ENCODE data around the gene SLC25A28.

Gene SLC25A28

DNA sequence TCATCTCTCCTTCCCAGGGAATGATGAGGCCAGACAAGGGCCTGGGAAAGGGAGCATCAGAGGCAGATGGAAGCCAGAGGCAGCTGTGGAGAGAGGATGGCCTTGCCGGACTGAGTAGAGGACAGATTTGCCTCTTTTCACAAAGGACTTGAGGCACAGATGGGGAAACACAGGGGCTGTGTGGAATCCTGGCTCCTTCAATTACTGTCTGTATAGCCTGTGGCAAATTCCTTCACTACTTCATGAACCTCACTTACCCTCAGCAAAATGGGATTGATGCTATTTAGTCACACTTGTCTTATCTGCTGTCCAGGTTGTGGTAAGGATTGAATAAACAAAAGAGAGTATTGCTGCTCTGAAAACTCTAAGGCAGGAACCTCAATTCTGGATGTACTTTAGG lies 40.3 kb downstream of the SLC25A28 start:
- no peak for DNase-seq

DNA sequence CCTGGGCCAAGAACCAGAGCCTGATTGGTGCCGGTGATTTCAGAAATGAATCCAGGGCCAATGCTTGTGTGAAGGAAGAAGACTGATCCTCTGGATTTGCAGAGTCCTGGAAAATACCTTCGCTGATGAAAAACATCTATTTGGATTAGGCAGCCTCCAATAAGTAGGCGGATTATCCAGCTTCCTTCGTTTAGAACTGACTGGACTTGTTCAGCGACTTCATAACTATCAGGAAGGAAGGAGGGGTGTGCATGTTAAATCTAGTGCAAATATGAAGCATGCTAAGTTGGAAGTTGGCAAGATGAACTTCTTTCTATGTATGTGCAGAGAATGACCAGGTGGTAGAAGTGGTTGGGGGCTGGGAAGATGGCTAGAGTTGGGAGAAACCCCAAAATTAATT lies 46.4 kb downstream of the SLC25A28 start:
- no peak for DNase-seq

DNA sequence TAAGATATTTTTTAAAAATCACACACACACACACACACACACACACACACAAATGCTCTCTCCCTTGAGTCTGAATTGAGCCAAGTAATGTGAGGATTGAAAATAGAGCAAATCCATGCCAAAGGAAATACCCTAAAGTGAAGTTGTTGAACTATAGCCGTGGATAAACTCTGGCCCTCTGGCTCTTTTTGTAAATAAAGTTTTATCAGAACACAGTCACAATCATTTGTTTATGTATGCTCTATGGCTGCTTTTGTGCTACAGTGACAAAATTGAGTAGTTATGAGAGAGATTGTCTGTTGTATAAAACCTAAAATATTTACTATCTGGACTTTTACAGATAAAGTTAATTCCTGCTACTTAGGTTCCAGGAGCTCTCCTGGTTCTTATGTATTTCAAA lies 48.4 kb downstream of the SLC25A28 start:
- DNase-seq = no peak

DNA sequence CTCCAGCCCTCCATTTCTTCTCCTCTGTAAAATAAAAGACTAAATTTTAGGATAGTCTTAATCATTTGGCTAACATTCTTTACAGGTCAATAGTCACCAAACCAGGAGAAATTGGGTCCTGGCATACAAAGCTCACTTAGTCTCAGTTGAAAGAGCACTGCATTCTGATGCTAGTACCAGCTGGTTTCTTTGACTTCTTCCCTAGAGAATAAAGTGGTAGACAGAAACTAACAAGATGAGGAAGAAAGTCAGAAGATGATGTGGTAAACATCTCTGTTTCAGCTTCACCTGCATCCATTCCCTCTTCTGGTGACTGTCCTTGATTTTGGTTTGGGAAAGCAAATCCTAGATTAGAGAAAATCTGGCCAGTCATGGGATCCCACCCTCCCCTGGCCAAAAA lies 50.3 kb downstream of the SLC25A28 start:
- no peak for DNase-seq

DNA sequence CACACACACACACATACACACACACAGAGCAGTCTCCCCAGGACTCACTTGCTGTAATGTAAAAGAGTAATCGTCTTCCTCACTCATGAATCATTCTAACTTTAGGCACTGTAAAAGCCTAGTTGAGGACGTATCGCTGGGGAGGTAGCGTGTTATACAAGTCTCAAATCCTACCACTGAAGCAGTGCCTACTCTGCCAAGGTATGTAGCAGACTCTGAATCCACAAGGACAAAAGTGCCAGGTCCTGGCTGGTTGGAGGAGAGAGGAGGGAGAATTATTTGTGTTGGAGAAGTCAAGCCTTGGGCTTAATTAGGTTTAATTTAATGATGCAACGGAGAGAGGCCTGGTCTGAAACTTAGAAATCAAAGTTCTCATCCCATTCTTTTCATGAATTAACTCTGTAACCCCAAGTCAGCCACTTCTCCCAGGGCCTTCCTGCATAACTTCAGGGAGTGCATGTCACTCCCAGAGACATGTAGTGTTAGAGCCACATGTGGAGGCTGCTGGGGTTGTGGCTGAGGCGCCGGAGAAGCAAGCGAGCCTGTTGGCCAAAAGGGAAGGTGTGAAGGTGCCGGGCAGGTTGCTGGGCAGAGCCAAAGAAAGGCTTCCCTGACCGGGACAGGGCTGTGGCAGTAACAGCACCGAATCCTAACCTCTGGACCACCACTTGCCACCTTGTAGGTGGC lies 50.8 kb downstream of the SLC25A28 start:
- no peak for DNase-seq

DNA sequence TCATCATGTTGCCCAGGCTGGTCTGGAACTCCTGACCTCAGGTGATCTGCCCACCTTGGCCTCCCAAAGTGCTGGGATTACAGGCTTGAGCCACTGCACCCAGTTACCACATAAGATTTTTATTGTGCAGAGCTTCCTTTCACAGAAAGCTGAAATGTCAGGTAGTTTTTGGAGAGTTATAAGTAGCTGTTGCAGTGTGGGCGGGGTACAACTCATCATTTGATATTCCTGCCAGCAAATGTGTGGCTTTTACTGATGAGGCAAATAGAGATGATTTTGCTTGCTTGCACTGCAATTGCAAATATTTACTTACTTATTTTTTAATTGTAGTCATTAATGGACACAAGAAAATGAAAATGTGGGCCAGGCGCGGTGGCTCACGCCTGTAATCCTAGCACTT lies 55.1 kb downstream of the SLC25A28 start:
- no peak for DNase-seq

DNA sequence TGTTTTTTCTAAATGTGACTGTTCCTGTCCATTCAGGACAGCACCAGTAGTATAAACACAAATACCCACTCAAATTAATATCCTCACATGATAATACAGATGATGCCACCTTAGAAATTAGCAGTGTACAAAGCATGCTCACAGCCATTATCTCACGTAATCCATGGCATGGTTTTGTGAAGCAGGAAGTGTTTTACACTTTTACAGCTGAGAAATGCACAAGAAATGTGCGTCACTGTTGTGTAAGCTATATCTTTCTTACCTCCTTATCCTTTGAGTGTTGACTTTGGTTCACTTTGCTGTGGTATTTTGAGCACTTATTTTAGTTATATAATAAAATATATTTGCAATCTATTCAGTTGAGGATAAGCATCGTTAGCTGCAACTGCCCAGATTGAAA lies 55.9 kb downstream of the SLC25A28 start:
- no peak for DNase-seq

DNA sequence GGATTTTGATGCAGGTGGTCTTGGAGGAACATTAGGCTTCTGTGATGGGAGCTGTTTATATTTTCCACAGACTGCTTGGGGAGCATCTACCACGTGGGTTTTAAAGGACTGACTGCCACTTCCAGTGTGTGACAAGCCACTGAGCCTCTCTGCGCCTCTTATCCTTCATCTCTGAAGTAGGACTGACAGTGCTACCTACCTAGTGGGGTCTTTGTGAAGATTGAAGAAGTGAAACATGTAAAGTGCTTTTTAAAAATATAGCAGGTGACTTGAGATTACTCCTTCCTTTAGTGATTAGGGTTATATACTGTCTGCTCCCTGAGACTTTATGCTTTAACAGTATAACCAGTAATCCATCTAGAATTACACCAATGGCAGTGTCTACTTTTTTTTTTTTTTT lies 57.6 kb downstream of the SLC25A28 start:
- DNase-seq = no peak
